HTR-8/SVneo (cell line): ENCODE measurements around the gene ZNF689.
A peak's percentile ranks its signal among the peaks of the same experiment; 100 is the strongest.

Source experiments
- DNase-seq: peaks from one replicate; pipeline ENCODE4 v3.0.0; 2011; ENCODE audit warnings: low spot score, mixed read lengths; ENCODE audit not compliant: insufficient read length
- FAIRE-seq: peaks from 2 replicates; lab custom pipeline; 2011; peaks lifted over from hg19 to GRCh38; lab: Jason Lieb, UNC

Gene ZNF689

GRCh38 chr16:30567991-30568638 lies 42.1 kb downstream of the ZNF689 start:
- peak; percentile 48 for FAIRE-seq
- peak; percentile 86 for DNase-seq

- FAIRE-seq: no peak
- no peak for DNase-seq
Observed at GRCh38 chr16:30567160-30567990, 42.8 kb downstream of the ZNF689 start.

- DNase-seq: no peak
- no peak for FAIRE-seq
Observed at GRCh38 chr16:30566531-30566930, 43.7 kb downstream of the ZNF689 start.

GRCh38 chr16:30565984-30566383 lies 44.2 kb downstream of the ZNF689 start:
- DNase-seq (no peak), FAIRE-seq (no peak)

- no peak for FAIRE-seq
- no peak for DNase-seq
Observed at GRCh38 chr16:30565526-30565925, 44.7 kb downstream of the ZNF689 start.

GRCh38 chr16:30562021-30562420 lies 48.2 kb downstream of the ZNF689 start:
- no peak for DNase-seq
- no peak for FAIRE-seq

- FAIRE-seq (no peak), DNase-seq (no peak)
Observed at GRCh38 chr16:30561089-30561816, 48.9 kb downstream of the ZNF689 start.

- no peak for DNase-seq
- no peak for FAIRE-seq
Observed at GRCh38 chr16:30559690-30560089, 50.5 kb downstream of the ZNF689 start.

- FAIRE-seq: no peak
- DNase-seq: no peak
Observed at GRCh38 chr16:30558789-30559377, 51.3 kb downstream of the ZNF689 start.

- DNase-seq (peak; percentile 98), FAIRE-seq (peak; percentile 13)
Observed at GRCh38 chr16:30557957-30558788, 52.0 kb downstream of the ZNF689 start, which contains the start of gene ZNF764. TSS of gene ZNF764 (minus strand) at chr16:30558374. CDS start at chr16:30558182, 192 bp downstream.

GRCh38 chr16:30557707-30557956 lies 52.6 kb downstream of the ZNF689 start:
- no peak for FAIRE-seq
- DNase-seq: no peak

- no peak for FAIRE-seq
Observed at GRCh38 chr16:30556125-30556473, 54.1 kb downstream of the ZNF689 start.

GRCh38 chr16:30555315-30556124 lies 54.7 kb downstream of the ZNF689 start:
- FAIRE-seq: no peak
- no peak for DNase-seq

More at GRCh38 chr16:30556125-30556473, 54.1 kb downstream of the ZNF689 start:
- no peak for DNase-seq

- no peak for FAIRE-seq
- DNase-seq: no peak
Observed at GRCh38 chr16:30554557-30555314, 55.5 kb downstream of the ZNF689 start.

GRCh38 chr16:30553393-30553899 lies 56.7 kb downstream of the ZNF689 start:
- FAIRE-seq (no peak), DNase-seq (no peak)

GRCh38 chr16:30552956-30553355 lies 57.2 kb downstream of the ZNF689 start:
- no peak for FAIRE-seq
- DNase-seq: no peak
